IPS-11a (cell line): Measurements from ENCODE around the gene LSM11.

Source experiments
- H3K4me3 ChIP-seq: one replicate; pipeline ENCODE4 v1.5.1; 2013; ENCODE audit warnings: low read depth, low read length, control low read depth

Gene LSM11

GRCh38 chr5:157767689-157768088 lies 24.2 kb downstream of the LSM11 start:
- no peak overlapping the region for H3K4me3 ChIP-seq

DNA sequence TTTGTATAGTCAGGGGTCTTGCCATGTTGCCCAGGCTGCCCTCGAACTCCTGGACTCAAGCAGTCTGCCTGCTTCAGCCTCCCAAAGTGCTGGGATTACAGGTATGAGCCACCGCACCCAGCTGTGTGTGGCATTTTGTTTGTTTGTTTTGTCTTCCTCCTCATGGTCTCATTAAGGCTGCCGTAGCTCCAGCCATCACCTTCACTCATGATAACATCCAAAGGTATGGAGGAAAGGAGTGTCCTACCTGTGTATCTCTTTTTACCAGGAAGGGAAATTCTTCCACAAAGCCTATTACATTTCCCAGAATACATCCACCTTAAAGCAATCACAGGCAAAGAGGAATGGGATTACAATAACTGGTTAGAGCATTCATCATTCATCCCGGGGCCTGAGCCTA lies 27.2 kb downstream of the LSM11 start:
- no peak overlapping the region for H3K4me3 ChIP-seq

DNA sequence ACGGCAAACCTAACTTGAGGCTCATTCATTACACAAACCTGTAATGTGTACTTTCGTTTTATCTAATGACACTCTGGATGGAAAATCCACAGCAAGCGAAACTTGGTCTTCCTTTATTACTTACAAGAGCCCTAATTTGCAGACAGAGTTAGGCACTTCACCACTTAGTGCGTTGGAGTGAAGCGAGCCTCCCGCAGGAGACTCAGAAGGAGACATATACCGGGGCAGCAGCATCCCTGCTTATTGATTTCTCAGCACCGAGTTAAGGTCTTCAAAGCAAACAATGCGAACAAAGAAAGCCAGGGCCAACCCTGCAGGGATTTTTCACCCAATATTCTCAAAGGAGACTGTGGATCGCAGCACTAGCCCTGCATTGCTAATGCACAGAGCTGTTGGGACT lies 28.6 kb downstream of the LSM11 start:
- no peak overlapping the region for H3K4me3 ChIP-seq

GRCh38 chr5:157778121-157778805 lies 34.8 kb downstream of the LSM11 start:
- no peak overlapping the region for H3K4me3 ChIP-seq

DNA sequence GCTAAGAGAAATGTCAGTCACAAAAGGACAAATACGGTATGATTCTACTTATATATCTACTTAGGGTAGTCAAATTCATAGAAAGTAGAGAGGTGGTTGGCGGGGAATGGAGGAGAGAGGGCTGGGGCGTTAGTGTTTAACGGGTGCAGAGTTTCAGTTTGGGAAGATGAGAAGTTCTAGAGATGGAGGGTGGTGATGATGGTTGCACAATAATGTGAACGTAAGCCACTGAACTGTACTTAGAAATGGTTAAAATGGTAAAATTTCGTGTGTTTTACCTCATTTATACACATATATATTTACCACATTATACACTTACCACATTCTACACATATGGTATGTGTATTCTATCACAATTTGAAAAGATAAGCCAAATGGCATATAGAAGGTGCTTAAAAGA lies 35.7 kb downstream of the LSM11 start:
- H3K4me3 ChIP-seq, result no peak overlapping the region

DNA sequence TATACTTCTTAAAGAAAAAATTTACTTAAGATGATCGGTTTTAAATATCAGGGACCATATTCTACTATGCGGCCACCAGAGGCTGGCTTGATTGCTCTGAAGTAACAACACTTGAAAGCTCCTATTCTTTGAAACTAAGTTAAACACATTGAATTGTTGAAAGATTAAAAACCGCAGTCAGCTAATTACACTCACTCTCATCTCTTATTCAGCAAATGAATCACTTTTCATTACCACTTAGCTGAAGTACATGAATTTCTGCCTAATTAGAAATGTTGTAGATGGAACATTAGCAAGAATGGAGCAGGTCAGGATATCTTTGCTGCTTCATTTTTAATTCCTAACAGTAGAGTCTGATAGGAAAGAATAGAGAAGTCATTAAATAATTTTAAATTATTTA lies 42.3 kb downstream of the LSM11 start:
- H3K4me3 ChIP-seq, result no peak overlapping the region

GRCh38 chr5:157793301-157793700 lies 49.8 kb downstream of the LSM11 start:
- no peak overlapping the region for H3K4me3 ChIP-seq

GRCh38 chr5:157799578-157799977 lies 56.1 kb downstream of the LSM11 start:
- no peak overlapping the region for H3K4me3 ChIP-seq

- no peak overlapping the region for H3K4me3 ChIP-seq
These were observed 56.6 kb downstream of the LSM11 start for GRCh38 chr5:157800137-157800536.

DNA sequence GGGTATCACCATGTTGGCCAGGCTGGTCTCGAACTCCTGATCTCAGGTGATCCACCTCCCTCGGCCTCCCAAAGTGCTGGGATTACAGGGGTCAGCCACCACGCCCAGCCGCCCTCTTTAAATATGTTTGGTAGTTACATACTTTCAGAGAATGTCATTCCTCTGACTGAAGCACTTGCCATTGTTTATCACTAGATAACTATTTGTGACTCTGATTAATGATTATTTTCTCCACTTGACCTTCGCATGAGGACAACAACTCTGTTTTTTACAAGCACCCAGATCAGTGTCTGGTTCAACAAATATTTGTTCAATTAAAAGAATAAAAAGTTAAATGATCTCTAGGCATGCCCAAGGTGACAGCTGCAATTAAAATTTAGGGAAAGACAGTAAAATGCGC lies 59.2 kb downstream of the LSM11 start:
- no peak overlapping the region for H3K4me3 ChIP-seq

- no peak overlapping the region for H3K4me3 ChIP-seq
These were observed 64.5 kb downstream of the LSM11 start for GRCh38 chr5:157808043-157808442.
